ENCODE data around the gene TM2D3.

The TM2D3 gene

DNA sequence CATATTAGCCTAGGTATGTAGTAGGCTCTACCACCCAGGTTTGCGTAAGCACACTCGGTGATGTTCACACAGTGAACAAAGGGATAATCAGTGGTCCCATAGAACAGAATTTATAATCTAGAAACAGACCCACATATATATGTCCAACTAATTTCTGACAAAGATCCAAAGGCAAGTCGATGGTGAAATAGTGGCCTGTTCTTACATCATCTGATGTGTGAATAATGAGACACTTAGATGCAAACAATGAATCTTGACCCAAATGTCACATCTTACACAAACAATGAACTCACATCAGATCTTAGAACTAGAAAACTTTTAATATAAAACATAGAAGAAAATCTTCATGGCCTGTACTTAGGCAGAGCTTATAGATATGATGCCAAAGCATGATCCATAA is 17.6 kb upstream of the TM2D3 start:
- H3K4me3 ChIP-seq (replicated peaks; ENCODE audit: insufficient read depth, low read length): no peak overlapping the region
- TF ChIP-seq, protein P1, sequence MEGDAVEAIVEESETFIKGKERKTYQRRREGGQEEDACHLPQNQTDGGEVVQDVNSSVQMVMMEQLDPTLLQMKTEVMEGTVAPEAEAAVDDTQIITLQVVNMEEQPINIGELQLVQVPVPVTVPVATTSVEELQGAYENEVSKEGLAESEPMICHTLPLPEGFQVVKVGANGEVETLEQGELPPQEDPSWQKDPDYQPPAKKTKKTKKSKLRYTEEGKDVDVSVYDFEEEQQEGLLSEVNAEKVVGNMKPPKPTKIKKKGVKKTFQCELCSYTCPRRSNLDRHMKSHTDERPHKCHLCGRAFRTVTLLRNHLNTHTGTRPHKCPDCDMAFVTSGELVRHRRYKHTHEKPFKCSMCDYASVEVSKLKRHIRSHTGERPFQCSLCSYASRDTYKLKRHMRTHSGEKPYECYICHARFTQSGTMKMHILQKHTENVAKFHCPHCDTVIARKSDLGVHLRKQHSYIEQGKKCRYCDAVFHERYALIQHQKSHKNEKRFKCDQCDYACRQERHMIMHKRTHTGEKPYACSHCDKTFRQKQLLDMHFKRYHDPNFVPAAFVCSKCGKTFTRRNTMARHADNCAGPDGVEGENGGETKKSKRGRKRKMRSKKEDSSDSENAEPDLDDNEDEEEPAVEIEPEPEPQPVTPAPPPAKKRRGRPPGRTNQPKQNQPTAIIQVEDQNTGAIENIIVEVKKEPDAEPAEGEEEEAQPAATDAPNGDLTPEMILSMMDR (IDR thresholded peaks at IDR 0.05; ENCODE audit: insufficient read depth, low read length): no peak
- TF ChIP-seq POLR2AphosphoS5 (IDR thresholded peaks at IDR 0.05; ENCODE audit: low read depth): no peak
- TF ChIP-seq, protein P2, sequence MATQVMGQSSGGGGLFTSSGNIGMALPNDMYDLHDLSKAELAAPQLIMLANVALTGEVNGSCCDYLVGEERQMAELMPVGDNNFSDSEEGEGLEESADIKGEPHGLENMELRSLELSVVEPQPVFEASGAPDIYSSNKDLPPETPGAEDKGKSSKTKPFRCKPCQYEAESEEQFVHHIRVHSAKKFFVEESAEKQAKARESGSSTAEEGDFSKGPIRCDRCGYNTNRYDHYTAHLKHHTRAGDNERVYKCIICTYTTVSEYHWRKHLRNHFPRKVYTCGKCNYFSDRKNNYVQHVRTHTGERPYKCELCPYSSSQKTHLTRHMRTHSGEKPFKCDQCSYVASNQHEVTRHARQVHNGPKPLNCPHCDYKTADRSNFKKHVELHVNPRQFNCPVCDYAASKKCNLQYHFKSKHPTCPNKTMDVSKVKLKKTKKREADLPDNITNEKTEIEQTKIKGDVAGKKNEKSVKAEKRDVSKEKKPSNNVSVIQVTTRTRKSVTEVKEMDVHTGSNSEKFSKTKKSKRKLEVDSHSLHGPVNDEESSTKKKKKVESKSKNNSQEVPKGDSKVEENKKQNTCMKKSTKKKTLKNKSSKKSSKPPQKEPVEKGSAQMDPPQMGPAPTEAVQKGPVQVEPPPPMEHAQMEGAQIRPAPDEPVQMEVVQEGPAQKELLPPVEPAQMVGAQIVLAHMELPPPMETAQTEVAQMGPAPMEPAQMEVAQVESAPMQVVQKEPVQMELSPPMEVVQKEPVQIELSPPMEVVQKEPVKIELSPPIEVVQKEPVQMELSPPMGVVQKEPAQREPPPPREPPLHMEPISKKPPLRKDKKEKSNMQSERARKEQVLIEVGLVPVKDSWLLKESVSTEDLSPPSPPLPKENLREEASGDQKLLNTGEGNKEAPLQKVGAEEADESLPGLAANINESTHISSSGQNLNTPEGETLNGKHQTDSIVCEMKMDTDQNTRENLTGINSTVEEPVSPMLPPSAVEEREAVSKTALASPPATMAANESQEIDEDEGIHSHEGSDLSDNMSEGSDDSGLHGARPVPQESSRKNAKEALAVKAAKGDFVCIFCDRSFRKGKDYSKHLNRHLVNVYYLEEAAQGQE (IDR thresholded peaks at IDR 0.05; ENCODE audit: insufficient replicate concordance, low read depth): no peak
- no peak for TF ChIP-seq GABPA (IDR thresholded peaks at IDR 0.05; ENCODE audit: low read depth)
- TF ChIP-seq SPI1 (IDR thresholded peaks at IDR 0.05; ENCODE audit: borderline replicate concordance, low read depth): no peak
- no peaks in the 10 kb centered on the region for H3K27me3 ChIP-seq (ENCODE audit: insufficient read depth, poor library complexity, severe bottlenecking)
- H3K27ac ChIP-seq (replicated peaks): no peak overlapping the region
- DNase-seq (ENCODE audit: low read depth in 1 of 2, low spot score in 1 of 2): no peak

DNA sequence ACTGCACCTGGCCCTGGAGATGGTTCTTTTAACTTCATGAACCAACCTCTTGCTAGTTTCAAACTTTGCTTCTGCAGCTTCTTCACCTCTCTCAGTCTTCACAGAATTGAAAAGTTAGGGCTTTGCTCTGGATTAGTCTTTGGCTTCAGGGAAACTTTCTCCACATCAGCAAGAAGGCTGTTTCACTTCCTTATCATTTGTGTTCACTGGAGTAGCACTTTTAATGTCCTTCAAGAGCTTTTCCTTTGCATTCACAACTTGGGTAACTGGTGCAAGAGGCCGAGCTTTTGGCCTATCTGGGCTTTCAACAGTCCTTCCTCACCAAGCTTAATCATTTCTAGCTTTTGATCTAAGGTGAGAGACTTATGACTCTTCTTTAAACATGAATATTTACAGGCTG is 15.7 kb upstream of the TM2D3 start:
- no peak for TF ChIP-seq POLR2AphosphoS5 (IDR thresholded peaks at IDR 0.05; ENCODE audit: low read depth)
- TF ChIP-seq, protein P2 (IDR thresholded peaks at IDR 0.05; ENCODE audit: insufficient replicate concordance, low read depth): no peak
- TF ChIP-seq, protein P1 (IDR thresholded peaks at IDR 0.05; ENCODE audit: insufficient read depth, low read length): no peak
- no peak for TF ChIP-seq GABPA (IDR thresholded peaks at IDR 0.05; ENCODE audit: low read depth)
- TF ChIP-seq SPI1 (IDR thresholded peaks at IDR 0.05; ENCODE audit: borderline replicate concordance, low read depth): no peak

DNA sequence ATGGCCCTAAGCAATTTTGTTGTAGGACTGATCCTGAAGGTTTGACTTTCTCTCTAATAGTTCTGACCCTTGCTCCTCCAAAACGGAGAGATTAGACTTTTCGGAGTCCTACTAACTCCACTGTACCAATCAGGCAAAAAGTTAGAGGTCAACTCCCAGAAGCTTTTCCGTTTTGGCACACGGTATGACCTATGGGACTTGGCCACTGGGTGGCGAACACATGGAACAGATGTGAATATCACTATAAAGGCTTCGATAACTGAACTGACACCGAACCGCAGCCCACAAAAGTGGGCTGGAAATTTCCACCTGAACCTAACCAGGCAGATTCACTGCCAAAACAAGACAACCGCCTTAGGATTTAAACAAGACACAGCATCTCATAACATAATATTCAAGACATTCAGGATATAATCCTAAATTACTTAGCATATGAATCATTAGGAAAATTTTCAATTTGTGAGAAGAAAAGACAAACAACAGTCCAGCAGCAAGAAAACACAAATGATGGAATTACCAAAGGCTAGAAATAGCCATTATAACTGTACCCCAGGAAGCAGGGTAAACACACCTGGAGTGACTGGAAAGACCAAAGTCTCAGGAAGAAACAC is 12.2 kb upstream of the TM2D3 start:
- H3K27ac ChIP-seq (replicated peaks): no peak overlapping the region
- H3K4me3 ChIP-seq (replicated peaks; ENCODE audit: insufficient read depth, low read length): no peak overlapping the region
- no peaks in the 10 kb centered on the region for H3K27me3 ChIP-seq (ENCODE audit: insufficient read depth, poor library complexity, severe bottlenecking)
- TF ChIP-seq POLR2AphosphoS5 (IDR thresholded peaks at IDR 0.05; ENCODE audit: low read depth) (no peak), GABPA (IDR thresholded peaks at IDR 0.05; ENCODE audit: low read depth) (no peak), SPI1 (IDR thresholded peaks at IDR 0.05; ENCODE audit: borderline replicate concordance, low read depth) (no peak)
- TF ChIP-seq, protein P2 (IDR thresholded peaks at IDR 0.05; ENCODE audit: insufficient replicate concordance, low read depth): no peak
- TF ChIP-seq, protein P1 (IDR thresholded peaks at IDR 0.05; ENCODE audit: insufficient read depth, low read length): peak; percentile 9
- no peak for DNase-seq (ENCODE audit: low read depth in 1 of 2, low spot score in 1 of 2)

More for the DNA sequence above, 15.7 kb upstream of the TM2D3 start:
- Histone ChIP-seq H3K27me3 (ENCODE audit: insufficient read depth, poor library complexity, severe bottlenecking) (no peaks in the 10 kb centered on the region), H3K4me3 (replicated peaks; ENCODE audit: insufficient read depth, low read length) (no peak overlapping the region), H3K27ac (replicated peaks) (no peak overlapping the region)
- no peak for DNase-seq (ENCODE audit: low read depth in 1 of 2, low spot score in 1 of 2)

Measured in HL-60 (cell line).